SKM-1 (cell line): ENCODE data around the gene BBS2.

Experiments
- DNase-seq: peaks from one replicate; lab custom pipeline; 2025; ENCODE audit not compliant: unreplicated experiment; lab: John Stamatoyannopoulos, UW

BBS2 gene

GRCh38 chr16:56519459-56520250 is at the start of gene BBS2:
Gene BBS2 (minus strand): TSS chr16:56520024. CDS start chr16:56519862, 162 bp downstream.
- peak; percentile 77 for DNase-seq

- no peak for DNase-seq
These were observed 45.1 kb upstream of the BBS2 start, which contains the start of gene MT4 for GRCh38 chr16:56564793-56565477. Gene MT4 (plus strand): TSS chr16:56565073. CDS start chr16:56565129, 56 bp downstream.

DNA sequence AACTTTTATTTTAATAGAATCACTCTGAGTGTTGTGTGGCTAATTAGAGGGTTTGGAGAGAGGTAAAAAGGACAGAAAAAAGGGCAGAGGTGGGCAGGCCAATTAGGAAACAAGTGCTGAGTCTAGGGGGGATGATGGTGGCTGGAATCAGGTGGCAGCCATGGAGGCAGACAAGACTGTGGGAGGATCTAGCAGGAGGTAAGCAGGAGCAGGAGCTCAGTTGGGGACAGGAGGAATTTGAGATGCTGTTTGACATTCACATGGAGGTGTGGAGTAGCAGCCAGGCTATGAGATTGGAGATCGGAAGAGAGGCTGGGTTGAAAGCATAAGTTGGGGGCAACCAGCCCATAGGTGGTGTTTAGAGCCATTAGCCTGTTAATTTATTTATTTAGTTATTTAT is 41.3 kb upstream of the BBS2 start:
- DNase-seq = no peak

DNA sequence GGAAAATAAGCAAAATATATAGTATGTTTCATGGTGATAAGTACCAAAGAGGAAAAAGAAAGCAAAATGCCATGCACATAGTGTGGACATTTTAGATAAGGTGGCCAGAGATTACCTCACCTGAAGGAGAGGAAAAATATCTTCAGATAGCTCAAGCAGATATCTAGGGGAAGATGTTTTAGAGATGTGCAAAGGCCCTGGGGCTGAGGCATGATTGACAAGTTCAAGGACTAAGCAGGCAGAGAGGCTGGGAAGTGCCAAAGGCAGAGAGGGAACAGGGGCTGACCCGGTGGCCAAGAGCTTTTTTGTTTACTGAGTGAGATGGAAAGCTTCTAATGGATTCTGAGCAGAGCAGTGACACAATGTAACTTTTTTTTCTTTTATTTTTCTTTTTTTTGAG is 40.6 kb upstream of the BBS2 start:
- no peak for DNase-seq

- no peak for DNase-seq
These were observed 39.3 kb upstream of the BBS2 start for GRCh38 chr16:56559109-56559508.

GRCh38 chr16:56558024-56558747 is 38.4 kb upstream of the BBS2 start:
- DNase-seq = no peak

- DNase-seq = no peak
These were observed 34.6 kb upstream of the BBS2 start for GRCh38 chr16:56554441-56554840.

DNA sequence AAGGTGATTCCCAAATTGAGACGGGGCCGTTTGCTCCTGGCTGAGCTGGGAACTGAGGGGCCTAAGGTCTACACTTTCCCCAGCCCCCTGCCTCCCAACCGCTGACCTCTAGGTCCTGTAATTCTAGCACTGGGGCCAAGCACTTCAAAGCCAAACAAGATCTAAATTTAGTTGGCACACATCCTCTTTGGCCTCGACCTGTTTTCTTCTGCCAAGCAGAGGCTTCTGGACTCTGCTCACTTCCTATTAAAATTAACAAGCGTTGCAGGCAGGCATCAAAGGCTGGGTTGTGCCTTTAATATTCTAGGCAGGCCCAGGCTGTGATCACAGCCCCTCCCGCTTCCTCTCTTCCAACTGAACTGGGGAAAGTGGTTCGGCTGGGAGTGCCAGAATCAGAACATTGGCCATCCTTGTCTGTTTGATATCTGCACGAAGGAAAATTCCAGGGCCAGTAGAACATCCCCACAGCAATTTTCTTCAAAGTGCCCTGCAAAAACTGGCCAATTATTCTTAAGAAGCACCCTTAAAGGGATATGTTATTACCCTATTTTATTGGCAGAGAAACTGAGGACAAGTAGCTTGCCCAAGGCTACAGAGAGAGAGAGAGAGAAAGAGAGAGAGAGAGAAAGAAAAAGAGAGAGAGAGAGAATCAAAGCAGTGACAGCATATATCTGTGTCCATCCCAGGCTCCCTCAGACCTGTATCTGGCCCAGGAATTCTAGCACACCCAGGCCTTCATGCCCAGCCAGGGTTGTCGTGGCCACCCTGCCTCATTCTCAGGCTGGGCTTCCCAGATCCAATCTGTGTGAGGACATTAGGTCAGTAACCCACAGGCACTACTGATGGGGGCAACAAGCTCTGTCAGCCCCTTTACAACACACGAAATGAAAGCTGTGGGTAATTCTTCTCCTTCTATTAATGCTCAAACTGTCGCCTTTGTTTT is 32.2 kb upstream of the BBS2 start:
- no peak for DNase-seq

- DNase-seq = no peak
These were observed 30.0 kb upstream of the BBS2 start for GRCh38 chr16:56549744-56550385.

- no peak for DNase-seq
These were observed 29.3 kb upstream of the BBS2 start for GRCh38 chr16:56549161-56549560.

DNA sequence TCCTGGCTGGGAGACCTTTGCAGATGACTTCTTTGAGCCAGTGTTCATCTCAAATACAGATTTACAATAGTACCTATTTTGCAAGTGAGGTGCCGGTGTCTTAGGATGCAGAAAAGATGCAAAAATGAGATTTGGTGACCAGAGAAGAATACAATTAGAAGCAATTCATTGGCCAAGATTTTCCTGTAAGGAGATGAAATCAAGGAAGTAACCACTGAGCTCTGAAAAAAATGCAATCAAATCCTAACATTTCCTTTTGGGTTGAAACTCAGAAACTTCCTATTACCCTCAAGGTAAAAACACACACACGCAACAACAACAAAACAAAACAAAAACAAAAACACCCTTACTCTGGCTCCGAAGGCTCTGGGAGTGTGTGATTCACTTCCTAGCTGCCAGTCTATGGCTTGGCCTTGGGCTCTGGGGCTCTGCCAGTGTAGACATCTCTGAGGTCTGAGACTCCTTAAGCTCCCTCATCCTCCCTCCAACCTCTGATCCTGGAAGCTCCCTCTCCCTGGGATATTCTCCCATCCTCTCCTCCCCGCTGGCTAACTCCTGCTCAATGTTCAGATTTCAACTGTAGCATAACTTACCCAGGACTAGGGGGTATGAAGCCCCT is 28.2 kb upstream of the BBS2 start:
- no peak for DNase-seq

- no peak for DNase-seq
These were observed 27.5 kb upstream of the BBS2 start for GRCh38 chr16:56547120-56547948.

DNA sequence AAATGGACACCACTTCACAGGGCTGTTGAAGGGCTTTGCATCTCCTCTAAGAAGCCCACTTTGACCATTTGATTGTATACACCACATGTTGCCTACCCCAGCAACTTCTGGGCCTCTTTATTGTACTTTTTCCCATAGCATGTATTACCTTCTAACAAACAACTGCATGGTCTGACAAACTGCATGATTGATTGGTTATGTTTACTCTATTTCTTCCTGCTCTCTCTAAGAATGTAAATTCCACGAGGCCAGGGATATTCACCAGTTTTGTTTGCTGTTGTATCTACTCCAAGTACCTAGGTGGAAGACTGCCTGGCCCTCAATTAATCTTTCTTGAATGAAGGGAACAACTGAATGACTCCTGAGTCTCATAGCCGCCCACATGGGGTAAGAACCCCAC is 22.2 kb upstream of the BBS2 start:
- no peak for DNase-seq

GRCh38 chr16:56539656-56540055 is 19.8 kb upstream of the BBS2 start:
- no peak for DNase-seq

- no peak for DNase-seq
These were observed 18.5 kb upstream of the BBS2 start for GRCh38 chr16:56538331-56538730.

GRCh38 chr16:56534847-56535383 is 15.1 kb upstream of the BBS2 start:
- DNase-seq = no peak

DNA sequence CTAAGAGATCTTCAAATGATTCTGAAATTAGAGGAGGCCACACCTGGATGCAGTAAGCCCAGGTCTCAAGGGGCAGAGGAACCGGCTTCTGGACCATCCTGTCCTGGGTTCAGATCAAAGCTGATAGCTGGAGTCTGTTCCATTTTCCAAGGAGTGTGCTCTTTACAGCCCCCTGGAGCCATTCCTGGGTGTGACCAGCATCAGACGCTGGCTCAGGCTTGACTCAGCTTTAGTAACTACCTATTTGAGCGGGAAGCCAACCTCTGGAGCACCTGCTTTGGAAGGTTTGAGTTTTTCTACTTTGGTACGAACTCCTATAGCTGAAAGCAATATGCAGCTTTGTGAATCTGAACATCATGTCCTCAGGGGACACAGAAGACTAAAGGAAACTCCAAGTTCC is 12.9 kb upstream of the BBS2 start:
- DNase-seq = no peak

GRCh38 chr16:56530872-56531271 is 11.0 kb upstream of the BBS2 start:
- no peak for DNase-seq

DNA sequence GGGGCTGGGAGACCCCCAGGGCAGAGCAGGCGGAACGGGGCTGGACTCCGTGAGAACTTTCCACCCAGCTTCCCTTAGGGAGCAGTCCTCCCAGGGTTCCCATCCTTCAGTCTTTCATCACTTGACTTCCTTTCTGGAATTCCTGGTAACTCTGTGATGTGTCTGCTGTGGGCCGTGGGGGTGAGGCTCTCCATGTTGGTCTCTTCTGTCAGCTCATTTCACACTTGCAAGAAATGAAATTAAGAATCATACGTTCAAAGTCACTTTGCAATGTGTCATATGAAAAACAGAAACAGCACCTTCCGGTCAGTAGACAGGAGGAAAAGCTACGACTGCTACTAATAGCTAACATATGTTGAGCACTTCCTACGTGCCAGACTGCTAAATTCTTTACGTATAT is 5.4 kb upstream of the BBS2 start:
- DNase-seq = no peak
